Smooth muscle cell (in vitro differentiated cells): ENCODE results near the gene AMBN. TPM values are rescaled to one million over a fixed set of nuclear protein-coding genes. Genes with fewer than 3 reads are reported as not detected.

Experiments used
- DNase-seq: peaks from one replicate; lab custom pipeline; 2025; ENCODE audit not compliant: unreplicated experiment; lab: John Stamatoyannopoulos, UW
- H2AFZ ChIP-seq: fragments of 200-600 bp; sonication (generic); 2 replicates; pipeline ENCODE4 v1.6.0; 2016; ENCODE audit warnings: antibody characterized with exemption, low read depth, mild to moderate bottlenecking
- H3F3A ChIP-seq: fragments of 200-600 bp; sonication (generic); 2 replicates; pipeline ENCODE4 v1.6.0; 2017; ENCODE audit warnings: antibody characterized with exemption, low read depth
- H3K27ac ChIP-seq: fragments of 200-600 bp; sonication (generic); 2 replicates; pipeline ENCODE4 v1.5.1; 2016; ENCODE audit warnings: low read depth, mild to moderate bottlenecking
- H3K27me3 ChIP-seq: fragments of 200-600 bp; sonication (generic); 2 replicates; pipeline ENCODE4 v1.6.1; 2016; ENCODE audit warnings: low read depth, mild to moderate bottlenecking
- H3K36me3 ChIP-seq: fragments of 200-600 bp; sonication (generic); 2 replicates; pipeline ENCODE4 v1.5.1; 2016; ENCODE audit warnings: low read depth
- H3K4me1 ChIP-seq: fragments of 200-600 bp; sonication (generic); 2 replicates; pipeline ENCODE4 v1.5.1; 2016; ENCODE audit warnings: low read depth
- H3K4me2 ChIP-seq: fragments of 200-600 bp; sonication (generic); 2 replicates; pipeline ENCODE4 v1.6.0; 2016; ENCODE audit warnings: mild to moderate bottlenecking
- H3K4me3 ChIP-seq: fragments of 200-600 bp; sonication (generic); 2 replicates; pipeline ENCODE4 v1.5.1; 2016; ENCODE audit warnings: mild to moderate bottlenecking
- H3K79me2 ChIP-seq: fragments of 200-600 bp; sonication (generic); 2 replicates; pipeline ENCODE4 v1.6.0; 2016; ENCODE audit warnings: low read depth, mild to moderate bottlenecking
- H3K9ac ChIP-seq: fragments of 200-600 bp; sonication (generic); 2 replicates; pipeline ENCODE4 v1.6.0; 2016; ENCODE audit warnings: low read depth
- H3K9me3 ChIP-seq: fragments of 200-600 bp; sonication (generic); replicated peaks from 2 replicates; pipeline ENCODE4 v1.5.1; 2016; ENCODE audit warnings: low read depth
- H4K20me1 ChIP-seq: fragments of 200-600 bp; sonication (generic); 2 replicates; pipeline ENCODE4 v1.6.0; 2016; ENCODE audit warnings: low read depth
- CTCF ChIP-seq: fragments of 200-600 bp; sonication (generic); IDR thresholded peaks from 2 replicates; pipeline ENCODE4 v1.5.1; 2017; ENCODE audit warnings: borderline replicate concordance, mild to moderate bottlenecking, antibody characterized with exemption; ENCODE audit not compliant: insufficient read depth, poor library complexity, severe bottlenecking
- WGBS: methylation state at CpG from one replicate; pipeline ENCODE4 v1.1.7; 2016; ENCODE audit warnings: low lambda C conversion rate; 5-methylcytosine and 5-hydroxymethylcytosine counted together
- polyA plus RNA-seq: library from polyadenylated mRNA; unstranded; fragments of >200 nt; fragmentation: Nextera tagmentation; extraction: Ambion mirVana; gene quantifications from 2 replicates; pipeline ENCODE4 v1.2.1, GENCODE V29; 2016
- total RNA-seq: library from RNA; depleted of rRNA; stranded (reverse); fragments of >200 nt; gene quantifications from 2 replicates; pipeline ENCODE4 v1.2.3, GENCODE V29; 2014

Gene AMBN
- total and polyA plus RNA-seq, 2 experiments from 2014 or later, result not detected

- no peak for DNase-seq
Observed at GRCh38 chr4:70623323-70623722, 31.3 kb downstream of the AMBN start.

DNA sequence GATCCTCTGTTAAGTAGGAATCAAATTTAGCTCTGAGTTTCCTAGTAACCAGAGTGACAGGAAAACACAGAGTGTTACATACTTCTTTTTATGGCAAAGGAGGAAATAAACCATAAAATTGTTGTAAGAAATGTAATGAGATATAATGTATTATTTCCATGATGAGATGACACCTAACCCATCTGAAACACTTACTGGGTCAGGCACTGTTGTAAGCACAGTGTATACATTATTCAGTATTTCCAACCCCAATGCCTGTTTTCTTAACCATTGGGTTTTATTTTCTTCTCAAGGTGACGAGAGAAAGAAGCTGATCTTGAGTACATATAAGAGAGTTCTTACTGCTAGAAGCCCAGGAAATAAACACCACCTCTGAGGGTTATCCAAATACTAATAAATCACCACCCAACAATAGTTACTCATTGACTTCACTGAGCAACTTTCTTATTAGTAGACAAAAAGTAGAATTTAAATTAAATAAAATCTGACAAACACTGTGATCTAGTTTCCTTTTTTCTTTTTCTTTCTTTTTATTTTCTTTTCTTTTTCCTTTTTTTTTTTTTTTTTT is 32.3 kb downstream of the AMBN start:
- H3F3A ChIP-seq, result no peaks in the 10 kb centered on the region
- no peak overlapping the region for H3K4me2 ChIP-seq
- no peaks in the 10 kb centered on the region for H3K9me3 ChIP-seq
- H3K79me2 ChIP-seq, result no peaks in the 10 kb centered on the region
- TF ChIP-seq CTCF, result no peak
- H2AFZ ChIP-seq, result no peak overlapping the region
- H3K27ac ChIP-seq, result no peak overlapping the region
- 39% methylated on average over 1 of the region's 1 CpG for WGBS
- no peaks in the 10 kb centered on the region for H3K36me3 ChIP-seq
- H3K4me1 ChIP-seq, result no peaks in the 10 kb centered on the region
- no peaks in the 10 kb centered on the region for H4K20me1 ChIP-seq
- no peak overlapping the region for H3K4me3 ChIP-seq
- no peak overlapping the region for H3K9ac ChIP-seq
- DNase-seq, result no peak
- no peaks in the 10 kb centered on the region for H3K27me3 ChIP-seq

More at GRCh38 chr4:70623323-70623722, 31.3 kb downstream of the AMBN start:
- TF ChIP-seq CTCF, result no peak
- Histone ChIP-seq H3K36me3 (no peaks in the 10 kb centered on the region), H3K4me3 (no peak overlapping the region), H3K4me2 (no peak overlapping the region), H2AFZ (no peak overlapping the region), H3K4me1 (no peaks in the 10 kb centered on the region), H3K27me3 (no peaks in the 10 kb centered on the region), H3F3A (no peaks in the 10 kb centered on the region), H4K20me1 (no peaks in the 10 kb centered on the region), H3K79me2 (no peaks in the 10 kb centered on the region), H3K27ac (no peak overlapping the region), H3K9me3 (no peaks in the 10 kb centered on the region), H3K9ac (no peak overlapping the region)
- 95% methylated on average over 3 of the region's 3 CpGs for WGBS

DNA sequence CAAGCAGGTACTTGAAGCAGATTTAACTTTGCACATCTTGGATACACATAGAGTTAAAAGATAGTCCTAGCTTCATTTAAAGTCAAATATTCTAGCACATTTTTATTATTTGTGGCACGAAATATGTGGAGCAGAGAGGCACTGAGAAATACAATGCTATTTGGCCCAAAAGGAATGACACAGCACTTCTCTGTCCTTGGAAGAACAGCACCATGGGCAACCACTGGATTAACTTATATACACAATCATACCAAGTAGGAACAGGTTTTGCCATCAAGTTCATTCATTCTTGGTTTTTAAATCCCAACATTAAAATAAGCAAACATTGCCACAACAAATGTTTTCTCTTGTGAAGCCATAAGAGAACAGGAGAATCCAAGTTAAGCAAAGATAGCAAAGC is 35.6 kb downstream of the AMBN start:
- TF ChIP-seq CTCF, result no peak
- no peak overlapping the region for H3K27ac ChIP-seq
- no peaks in the 10 kb centered on the region for H3K36me3 ChIP-seq
- no peak for DNase-seq
- 91% methylated on average over 1 of the region's 1 CpG for whole genome bisulfite sequencing
- no peak overlapping the region for H2AFZ ChIP-seq
- H3K4me1 ChIP-seq, result no peaks in the 10 kb centered on the region
- no peaks in the 10 kb centered on the region for H3K27me3 ChIP-seq
- H3K4me2 ChIP-seq, result no peak overlapping the region
- H3K79me2 ChIP-seq, result no peaks in the 10 kb centered on the region
- no peaks in the 10 kb centered on the region for H3K9me3 ChIP-seq
- no peak overlapping the region for H3K9ac ChIP-seq
- H3K4me3 ChIP-seq, result no peak overlapping the region
- no peaks in the 10 kb centered on the region for H3F3A ChIP-seq
- H4K20me1 ChIP-seq, result no peaks in the 10 kb centered on the region

DNA sequence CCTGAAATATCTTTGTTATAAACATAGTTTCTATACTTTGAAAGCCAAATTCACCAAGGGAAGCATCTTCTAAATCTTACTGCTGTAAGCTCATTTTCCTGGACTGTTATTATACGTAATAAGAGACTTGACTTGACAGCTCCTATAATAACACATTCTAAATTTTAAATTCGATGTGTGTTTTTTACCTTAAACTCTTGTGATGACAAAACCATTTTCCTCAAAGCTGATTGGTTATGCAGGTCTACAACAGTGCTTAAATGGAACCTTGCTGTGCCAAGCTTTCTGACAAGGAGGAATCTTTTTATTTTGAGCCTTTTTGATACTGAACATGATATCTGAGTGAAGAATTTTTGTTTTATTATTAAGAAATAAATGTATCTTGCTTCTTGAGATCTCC is 36.4 kb downstream of the AMBN start, which contains the start of gene ENAM:
Gene ENAM (plus strand): TSS at position 301 of the 400 bp plus-strand sequence. CDS start 757 bp downstream, outside the sequence.
- Histone ChIP-seq H3K27ac (no peak within 1 kb of the TSS), H3F3A (no peaks in the 10 kb centered on the region), H3K36me3 (no peaks in the 10 kb centered on the region), H3K27me3 (no peaks in the 10 kb centered on the region), H3K79me2 (no peaks in the 10 kb centered on the region), H3K4me1 (no peaks in the 10 kb centered on the region), H4K20me1 (no peaks in the 10 kb centered on the region), H2AFZ (peak within 1 kb of the TSS; percentile 33), H3K4me3 (no peak within 1 kb of the TSS), H3K9ac (no peak within 1 kb of the TSS), H3K9me3 (no peaks in the 10 kb centered on the region), H3K4me2 (no peak within 1 kb of the TSS)
- no peak for TF ChIP-seq CTCF
- 86% methylated on average over 2 of the region's 2 CpGs for WGBS
- no peak for DNase-seq
